HFF-Myc (cell line): ENCODE results near the gene REXO5.
A peak's percentile ranks its signal among the peaks of the same experiment; 100 is the strongest.
"Not testable (repeated sequence)": the region's sequence is repeated elsewhere in the genome, so short reads cannot be mapped to it uniquely, and the experiment has no call there.

Experiments
- DNase-seq: peaks from one replicate; pipeline ENCODE4 v3.0.0-alpha.2; 2011; ENCODE audit warnings: low read depth; ENCODE audit errors: extremely low read depth
- H3K4me3 ChIP-seq: replicated peaks from 2 replicates; pipeline ENCODE4 v1.5.1; 2011; ENCODE audit warnings: low read depth, mild to moderate bottlenecking, control low read depth, low read length
- TF ChIP-seq, protein P1 (sequence below): IDR thresholded peaks from 2 replicates; pipeline ENCODE4 v1.5.1; 2012; ENCODE audit warnings: mild to moderate bottlenecking, low read depth, low read length, control low read depth; ENCODE audit errors: missing control alignments

The REXO5 gene

DNA sequence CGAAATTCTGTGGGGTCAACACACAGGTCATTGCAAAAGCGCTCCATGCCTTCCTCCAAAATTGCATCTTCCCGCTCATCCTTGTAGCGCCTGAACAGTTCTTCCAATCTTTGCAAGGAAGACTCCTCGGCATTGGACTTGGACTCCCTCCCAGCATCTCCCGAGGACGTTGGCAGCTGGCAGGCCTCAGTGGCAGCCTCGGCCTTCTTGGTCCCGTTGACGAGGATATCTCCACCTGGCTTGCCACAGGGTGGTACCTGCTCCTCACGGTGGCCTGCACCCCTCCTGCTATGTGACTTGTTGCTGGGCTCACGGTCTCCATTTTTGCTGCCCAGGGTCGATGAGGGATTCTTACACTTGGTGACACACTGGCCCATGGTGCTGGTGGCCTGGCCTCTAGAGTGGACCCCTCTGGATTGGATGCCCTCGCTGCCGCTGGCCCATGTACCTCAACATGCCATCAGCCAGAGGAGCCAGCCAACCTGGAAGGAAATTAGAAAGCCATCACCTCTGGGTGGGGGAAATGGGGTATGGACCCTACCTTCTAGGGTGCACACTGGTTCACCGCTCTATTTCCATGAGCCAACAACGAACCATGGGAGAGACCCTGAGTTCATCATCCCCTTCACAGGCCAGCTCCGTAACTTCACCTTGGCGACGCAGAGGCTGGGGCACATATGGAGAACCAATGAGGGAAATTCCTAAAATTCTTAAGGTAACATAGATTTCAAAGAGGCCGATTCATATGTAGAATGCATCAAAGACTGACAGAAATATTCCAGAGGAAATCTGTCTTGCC is 56.0 kb downstream of the REXO5 start:
- TF ChIP-seq, protein P1, sequence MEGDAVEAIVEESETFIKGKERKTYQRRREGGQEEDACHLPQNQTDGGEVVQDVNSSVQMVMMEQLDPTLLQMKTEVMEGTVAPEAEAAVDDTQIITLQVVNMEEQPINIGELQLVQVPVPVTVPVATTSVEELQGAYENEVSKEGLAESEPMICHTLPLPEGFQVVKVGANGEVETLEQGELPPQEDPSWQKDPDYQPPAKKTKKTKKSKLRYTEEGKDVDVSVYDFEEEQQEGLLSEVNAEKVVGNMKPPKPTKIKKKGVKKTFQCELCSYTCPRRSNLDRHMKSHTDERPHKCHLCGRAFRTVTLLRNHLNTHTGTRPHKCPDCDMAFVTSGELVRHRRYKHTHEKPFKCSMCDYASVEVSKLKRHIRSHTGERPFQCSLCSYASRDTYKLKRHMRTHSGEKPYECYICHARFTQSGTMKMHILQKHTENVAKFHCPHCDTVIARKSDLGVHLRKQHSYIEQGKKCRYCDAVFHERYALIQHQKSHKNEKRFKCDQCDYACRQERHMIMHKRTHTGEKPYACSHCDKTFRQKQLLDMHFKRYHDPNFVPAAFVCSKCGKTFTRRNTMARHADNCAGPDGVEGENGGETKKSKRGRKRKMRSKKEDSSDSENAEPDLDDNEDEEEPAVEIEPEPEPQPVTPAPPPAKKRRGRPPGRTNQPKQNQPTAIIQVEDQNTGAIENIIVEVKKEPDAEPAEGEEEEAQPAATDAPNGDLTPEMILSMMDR, result no peak
- no peak overlapping the region for H3K4me3 ChIP-seq
- DNase-seq, result no peak

DNA sequence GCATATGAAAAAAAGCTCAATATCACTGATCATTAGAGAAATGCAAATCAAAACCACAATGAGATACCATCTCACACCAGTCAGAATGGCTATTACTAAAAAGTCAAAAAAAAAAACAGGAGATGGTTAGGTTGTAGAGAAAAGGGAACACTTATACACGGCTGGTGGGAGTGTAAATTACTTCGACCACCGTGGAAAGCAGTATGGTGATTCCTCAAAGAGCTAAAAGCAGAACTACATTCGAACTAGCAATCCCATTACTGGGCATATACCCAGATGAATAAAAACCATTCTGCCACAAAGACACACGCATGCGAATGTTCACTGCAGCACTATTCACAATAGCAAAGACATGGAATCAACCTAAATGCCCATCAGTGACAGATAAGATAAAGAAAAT is 58.0 kb downstream of the REXO5 start:
- not testable (repeated sequence) for DNase-seq, H3K4me3 ChIP-seq

DNA sequence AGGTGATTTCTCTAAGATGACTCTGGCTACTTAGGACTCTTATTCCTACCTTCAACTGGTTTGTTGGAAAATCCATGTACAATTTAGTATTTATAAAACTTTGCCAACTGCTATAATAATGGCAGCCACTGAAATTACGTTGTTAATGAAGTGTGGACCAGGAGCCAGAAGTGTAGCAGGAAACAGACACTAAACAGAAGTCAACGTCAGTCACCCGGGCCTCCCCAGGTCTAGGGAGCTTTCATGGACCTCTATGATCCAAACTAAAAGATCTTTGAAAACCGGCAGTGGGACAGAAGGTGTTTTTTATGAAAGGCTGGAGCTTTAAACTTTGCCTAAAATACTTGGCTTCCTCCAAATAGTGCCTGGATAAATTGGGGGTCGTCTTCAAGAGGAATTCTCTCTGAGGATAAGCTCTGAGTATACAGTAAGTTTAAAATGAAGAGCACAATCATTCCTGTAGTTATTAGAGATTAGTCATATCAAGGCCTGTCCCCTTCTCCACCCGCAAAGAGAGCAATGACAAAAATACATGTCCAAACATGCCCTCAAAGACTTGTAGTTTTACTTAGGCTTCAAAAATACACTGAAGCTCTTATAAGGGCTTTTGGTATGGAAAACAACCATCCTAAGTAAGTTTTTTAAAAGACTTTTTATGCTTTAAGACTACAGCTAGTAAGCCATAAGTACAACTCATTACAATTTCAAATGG is 59.2 kb downstream of the REXO5 start:
- H3K4me3 ChIP-seq, result no peak overlapping the region
- DNase-seq, result peak; percentile 50
- TF ChIP-seq, protein P1, result no peak

DNA sequence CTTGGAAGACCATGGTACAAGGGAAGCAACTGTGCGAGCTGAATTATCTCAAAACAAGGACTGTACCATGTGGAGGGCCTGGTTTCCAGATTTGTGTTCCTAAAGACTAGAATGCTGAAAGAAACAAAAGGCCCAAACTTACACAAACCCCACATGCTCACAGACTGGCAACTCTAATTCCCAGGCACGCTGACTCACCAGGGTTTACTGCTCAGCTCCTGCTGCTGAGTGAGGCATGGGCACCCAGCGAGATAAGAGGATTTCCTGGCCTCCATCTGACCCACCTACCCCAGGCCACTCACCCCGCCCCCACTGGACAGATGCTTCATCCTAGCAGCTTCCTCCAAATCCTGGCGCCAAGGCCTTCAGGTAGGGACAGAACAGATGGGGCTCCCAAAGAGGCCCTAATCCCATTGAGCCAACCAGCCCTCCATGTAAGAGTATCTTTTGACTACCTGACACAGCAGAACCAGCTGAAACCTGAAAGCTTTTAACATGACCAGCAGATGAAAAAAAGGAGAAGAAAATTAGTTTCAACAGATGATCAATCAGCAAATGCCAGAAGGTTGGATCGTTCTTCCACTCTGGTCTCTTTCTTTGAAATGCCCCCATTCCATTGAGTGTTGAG is 59.9 kb downstream of the REXO5 start:
- DNase-seq, result peak; percentile 81
- TF ChIP-seq, protein P1, result no peak
- H3K4me3 ChIP-seq, result no peak overlapping the region

DNA sequence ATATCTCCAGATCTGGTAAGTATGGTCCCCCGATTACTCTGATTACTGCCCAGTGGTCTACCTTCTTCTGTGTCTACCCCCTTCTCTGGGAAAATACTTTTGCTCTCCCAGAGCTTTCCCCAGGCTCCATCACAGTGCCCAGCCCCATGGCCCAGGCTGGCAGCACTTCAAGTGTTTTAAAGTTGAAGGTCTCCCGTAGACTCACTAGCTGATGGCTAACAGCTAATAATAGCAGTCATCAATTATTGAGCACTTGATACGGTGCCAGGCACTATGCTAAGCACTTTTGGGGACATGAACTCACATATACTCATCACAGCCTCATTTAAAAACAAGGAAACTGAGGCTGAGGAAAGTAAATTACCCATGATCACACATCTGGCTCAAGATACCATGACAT is 60.5 kb downstream of the REXO5 start:
- no peak overlapping the region for H3K4me3 ChIP-seq
- TF ChIP-seq, protein P1, result no peak
- no peak for DNase-seq

DNA sequence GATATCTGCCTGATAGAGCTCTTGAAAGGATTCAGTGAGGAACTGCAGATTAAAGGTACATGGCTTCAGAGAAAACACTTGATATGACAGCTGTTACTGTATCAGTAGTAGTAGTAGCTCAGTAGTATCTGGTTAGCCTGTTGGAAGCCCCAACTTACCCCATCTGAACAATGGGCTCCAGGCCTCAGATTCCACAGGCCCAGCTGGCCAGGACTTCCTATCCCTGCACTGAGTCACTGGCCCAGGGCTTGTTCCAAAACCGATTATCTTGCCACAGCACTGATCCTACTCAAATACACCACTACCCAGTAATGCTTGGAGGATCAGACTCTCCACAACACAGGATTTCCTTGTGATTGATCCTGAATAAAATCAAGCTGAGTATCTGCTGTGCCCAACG is 61.3 kb downstream of the REXO5 start:
- TF ChIP-seq, protein P1, result no peak
- no peak for DNase-seq
- no peak overlapping the region for H3K4me3 ChIP-seq

DNA sequence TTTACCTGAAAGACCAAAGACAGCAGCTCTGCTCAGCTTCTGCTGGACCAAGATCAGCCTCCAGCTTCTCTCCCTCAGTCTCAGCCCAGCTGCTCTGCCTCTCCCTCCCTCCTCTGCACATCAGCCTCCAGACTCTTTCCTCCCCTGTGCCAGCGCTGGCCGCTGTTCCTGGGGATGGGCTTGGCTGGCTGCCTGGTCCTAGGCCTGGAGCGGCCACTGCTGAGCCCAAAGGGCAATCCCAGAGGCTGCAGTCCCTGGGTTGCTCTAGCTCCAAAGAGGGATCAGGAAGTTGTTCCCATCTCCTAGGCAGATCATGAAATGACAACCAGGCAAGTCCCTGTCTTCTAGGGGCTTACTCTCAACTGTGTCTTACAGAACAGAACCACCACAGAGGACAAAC is 62.6 kb downstream of the REXO5 start:
- no peak overlapping the region for H3K4me3 ChIP-seq
- TF ChIP-seq, protein P1, result no peak
- peak; percentile 37 for DNase-seq
